RKO (cell line): ENCODE data around the gene SH3BP4.

Source experiments
- DNase-seq: peaks from one replicate; pipeline ENCODE4 v3.0.0-alpha.2; 2016; ENCODE audit warnings: low spot score

SH3BP4 gene

DNA sequence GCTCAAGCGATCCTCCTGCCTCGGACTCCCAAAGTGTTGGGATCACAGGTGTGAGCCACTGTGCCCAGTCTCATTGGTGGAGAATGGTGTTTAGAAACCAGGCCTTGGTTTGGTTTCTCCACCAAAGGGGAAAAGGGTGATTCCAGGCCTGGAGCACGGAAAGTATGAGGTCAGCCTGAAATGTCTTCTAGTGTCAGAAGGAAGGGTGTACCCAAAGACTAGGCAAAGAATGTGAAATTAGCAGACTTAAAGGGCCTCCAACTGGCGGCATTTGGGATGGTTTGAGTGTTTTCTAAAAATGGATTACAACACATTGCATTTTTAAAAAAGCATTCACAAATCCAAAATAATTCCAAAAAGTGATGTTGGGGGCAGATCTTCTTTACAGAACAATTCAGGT lies 139.6 kb downstream of the SH3BP4 start:
- DNase-seq = no peak

DNA sequence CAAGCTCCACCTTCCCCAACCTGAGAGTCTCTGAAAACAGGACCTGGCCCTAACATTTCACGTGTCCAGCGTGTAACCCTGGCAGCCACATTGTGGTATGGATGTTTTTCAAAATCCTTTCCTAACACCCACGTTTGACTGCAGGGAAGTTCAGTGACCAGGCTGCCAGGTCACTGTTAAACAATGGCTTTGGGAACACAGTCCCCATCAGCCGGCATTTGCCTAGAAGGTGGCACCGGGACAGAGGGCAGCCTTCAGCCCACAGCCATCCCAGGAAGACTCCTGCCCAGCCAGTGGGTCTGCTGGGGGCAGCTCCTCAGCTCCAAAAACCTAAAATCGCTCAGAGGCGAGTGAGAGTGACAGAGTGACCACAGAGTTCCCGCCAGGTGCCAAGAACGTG lies 140.2 kb downstream of the SH3BP4 start:
- DNase-seq = no peak

DNA sequence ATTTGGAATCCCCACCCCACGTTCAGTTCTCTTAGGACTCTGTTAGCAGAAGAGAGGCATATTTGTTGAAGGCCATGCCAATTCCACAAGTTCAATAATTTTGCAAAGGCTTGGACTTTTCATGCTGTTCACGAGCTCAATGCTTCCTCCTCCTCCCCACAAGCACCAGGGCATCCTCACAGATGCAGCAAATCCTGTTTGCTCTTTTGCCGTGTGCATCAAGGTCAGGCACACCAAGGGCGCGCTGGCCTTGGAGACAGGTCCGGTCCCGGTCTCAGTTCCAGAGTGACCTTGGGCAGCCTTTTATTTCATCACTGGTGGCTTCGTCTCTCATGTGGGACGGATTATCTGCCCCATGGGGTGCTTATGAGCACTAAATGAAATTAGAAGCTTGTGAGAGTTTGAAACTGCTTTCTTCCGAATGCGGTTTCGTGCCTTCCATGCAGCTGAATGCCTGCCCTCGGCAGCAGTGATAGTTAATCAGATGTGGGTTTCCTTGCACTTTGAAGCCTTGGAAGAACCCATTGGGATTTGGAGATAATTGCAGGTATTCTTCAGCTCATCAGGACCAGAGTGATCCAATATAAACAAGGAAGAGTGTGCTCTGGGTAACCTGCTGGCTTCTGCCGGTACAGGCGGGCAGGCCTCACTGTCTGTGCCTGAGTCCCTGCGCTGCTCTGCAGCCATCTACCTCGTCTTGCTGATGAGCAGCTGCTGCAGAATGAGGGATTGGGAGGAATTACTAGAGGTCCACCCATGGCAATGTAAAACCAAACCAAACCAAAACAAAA lies 140.8 kb downstream of the SH3BP4 start:
- no peak for DNase-seq

DNA sequence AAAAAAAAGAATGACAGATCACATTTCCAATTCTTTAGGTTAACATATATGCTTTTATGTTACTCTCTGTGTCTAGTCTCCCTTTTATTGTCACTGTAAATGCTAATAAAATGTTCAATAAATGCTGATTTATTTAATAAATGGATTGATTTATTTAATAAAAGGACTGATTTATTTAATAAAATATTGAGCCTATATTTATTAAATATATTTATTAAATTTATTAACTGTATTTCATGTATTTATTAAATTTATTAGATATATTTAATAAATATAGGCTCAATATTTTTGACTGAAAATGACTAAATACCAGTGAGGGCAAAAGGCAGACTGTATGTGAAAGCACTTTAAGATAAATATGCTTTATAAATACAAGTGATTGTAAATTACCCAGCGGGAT lies 142.6 kb downstream of the SH3BP4 start:
- DNase-seq = no peak

DNA sequence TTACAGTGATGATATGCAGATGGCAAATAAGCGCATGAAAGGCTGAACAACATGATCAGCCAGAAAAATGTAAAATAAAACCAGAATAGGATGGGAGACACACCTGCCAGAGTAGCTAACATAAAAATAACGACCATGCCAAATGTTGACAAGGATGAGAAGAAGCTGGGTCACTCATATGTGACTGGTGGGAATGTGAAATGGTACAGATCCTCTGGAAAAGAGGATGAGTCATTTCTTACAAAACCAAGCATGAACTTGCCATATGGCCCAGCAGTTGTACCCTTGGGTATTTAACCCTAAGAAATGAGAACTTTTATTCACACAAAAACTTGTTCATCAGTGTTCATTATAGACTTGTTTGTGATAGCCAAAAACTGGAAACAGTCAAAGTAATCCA lies 143.8 kb downstream of the SH3BP4 start:
- no peak for DNase-seq

DNA sequence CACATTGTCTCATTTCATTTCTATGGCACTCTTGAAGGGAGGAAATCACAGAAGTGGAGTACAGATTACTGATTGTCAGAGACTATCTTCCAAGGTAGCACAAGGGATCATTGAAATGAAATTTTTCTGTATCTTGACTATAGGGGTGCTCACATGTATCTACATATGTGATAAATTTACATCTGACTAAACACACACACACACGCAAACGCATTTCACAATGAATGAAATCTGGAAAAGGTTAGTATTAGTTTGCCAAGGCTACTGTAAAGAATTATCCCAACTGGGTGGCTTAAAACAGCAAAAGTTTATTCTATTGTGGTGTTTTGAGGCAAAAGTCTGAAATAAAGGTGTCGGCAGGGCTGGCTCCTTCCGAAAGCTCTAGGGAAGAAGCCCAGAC lies 144.6 kb downstream of the SH3BP4 start:
- no peak for DNase-seq

DNA sequence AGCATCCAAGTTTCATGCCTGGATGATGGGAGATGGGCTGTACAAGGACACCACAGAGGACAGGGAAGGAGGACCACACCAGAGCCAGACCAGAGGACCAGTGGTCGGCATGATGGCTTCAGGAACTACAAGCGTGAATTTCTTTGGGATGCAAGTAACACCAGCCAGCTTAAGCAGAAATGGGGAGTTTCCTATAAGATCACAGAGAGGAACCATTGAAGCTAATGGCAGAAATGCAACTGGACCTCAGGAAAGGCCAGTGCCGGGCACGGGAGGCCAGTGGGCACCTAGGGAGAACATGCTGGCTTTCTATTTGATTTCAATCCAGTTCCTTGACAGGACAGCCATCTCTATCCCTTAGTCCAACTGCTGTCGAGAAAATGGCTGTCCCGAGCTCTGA lies 145.4 kb downstream of the SH3BP4 start:
- DNase-seq = no peak

DNA sequence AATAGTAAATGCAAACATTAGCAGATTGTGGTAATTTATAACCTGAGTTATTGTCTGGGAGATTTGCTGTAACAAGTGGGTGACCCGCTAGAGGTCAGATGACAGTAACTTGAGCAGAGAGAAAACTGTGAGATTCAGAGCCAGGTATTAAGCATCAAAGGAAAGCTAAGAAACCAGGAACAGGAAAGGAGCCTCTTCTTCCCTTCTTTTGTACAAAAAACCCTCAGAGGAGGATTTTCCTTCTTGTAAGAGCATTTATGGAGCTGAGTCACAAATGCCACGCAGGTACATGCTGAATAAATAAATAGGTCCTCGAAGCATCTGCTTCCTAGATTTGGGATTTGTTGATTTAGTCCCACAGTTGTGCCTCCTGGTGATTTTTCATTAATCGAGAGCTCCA lies 146.5 kb downstream of the SH3BP4 start:
- DNase-seq = no peak

DNA sequence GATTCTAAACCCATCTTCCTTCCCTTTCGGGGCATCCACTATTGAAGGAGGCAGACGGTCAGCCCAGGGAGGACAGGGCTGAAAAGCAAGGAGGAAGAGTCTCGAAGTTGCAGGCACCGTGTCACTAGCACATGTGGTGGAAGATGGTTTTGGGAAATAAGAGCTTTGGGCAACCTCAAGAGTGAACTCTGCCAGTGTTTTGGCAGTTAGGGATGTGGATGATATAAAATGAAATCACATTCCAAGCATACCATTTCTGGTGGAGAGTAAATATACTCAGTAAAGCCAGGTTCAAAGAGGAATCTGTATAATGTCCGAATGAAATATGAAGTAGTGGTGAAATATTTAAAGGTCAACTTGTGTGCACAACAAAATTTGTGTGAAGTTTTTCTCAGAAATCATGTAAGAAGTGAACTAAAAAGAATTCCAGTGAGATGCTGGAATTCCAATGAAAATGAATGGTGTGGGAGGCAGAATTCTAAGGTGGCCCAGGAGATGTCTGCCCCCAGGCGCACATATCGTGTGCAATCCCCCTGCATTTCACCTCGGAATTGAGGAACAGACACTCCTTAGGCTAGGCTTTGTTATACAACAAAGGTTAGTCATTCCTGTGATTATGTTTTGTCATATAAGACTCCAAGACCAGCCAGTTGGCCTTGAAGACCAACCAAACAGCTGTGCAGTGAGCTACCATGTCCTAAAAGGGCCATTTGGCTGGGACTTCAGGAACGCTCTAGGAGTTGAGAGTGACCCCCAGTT lies 147.1 kb downstream of the SH3BP4 start:
- no peak for DNase-seq

DNA sequence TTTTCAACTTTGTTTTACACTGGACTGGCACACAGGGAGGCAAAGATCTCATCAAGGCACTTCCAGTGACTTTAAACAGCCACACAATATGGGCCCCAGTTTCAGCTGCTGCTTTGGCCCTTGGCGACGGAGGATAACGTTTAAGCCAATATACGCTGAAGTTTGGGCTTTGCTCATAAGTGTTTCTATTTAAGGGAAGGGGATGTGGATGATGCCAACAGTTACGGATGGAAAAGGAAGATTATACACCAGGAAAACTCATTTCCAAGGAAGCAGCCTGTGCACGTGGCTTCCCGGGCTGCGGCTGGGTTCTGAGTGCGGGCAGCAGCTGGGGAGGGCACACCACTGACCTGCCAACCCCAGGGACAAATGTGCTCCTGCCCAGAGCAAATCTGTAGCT lies 151.1 kb downstream of the SH3BP4 start:
- DNase-seq = no peak
